Gastroesophageal sphincter (tissue), 4 donors: ENCODE data around the gene PCK1. TPM values are rescaled to one million over a fixed set of nuclear protein-coding genes. Genes with fewer than 3 reads are reported as not detected.

Source experiments
- ATAC-seq: fragments of 150-250 bp; one replicate; pipeline ENCODE4 v1.9.1; 2016; ENCODE audit warnings: mild to moderate bottlenecking, moderate library complexity
- H3K27ac ChIP-seq, 4 donors: fragments of 200-600 bp; sonication (generic) in 3 of 4; 1 replicate in 3 of 4; 2 replicates in 1 of 4; pipeline ENCODE4 v1.5.1; 2016 to 2019
- H3K27me3 ChIP-seq: fragments of 200-600 bp; sonication (generic); one replicate; pipeline ENCODE4 v1.5.1; 2019
- H3K36me3 ChIP-seq, 2 donors: fragments of 200-600 bp; sonication (generic); one replicate each; pipeline ENCODE4 v1.5.1; 2019; ENCODE audit warnings: control low read depth in 1 of 2
- H3K4me1 ChIP-seq, 3 donors: fragments of 200-600 bp; sonication (generic); 1 replicate in 2 of 3; 2 replicates in 1 of 3; pipeline ENCODE4 v1.5.1; 2016 to 2019; ENCODE audit warnings: control low read depth in 2 of 3
- H3K4me3 ChIP-seq, 2 donors: fragments of 200-600 bp; sonication (generic); one replicate each; pipeline ENCODE4 v1.5.1; 2019; ENCODE audit warnings: mild to moderate bottlenecking in 1 of 2, moderate library complexity in 1 of 2
- H3K9me3 ChIP-seq, 3 donors: fragments of 200-600 bp; sonication (generic); one replicate each; pipeline ENCODE4 v1.5.1; 2017 to 2019; ENCODE audit warnings: control low read depth in 2 of 3
- CTCF ChIP-seq, 4 experiments: fragments of 200-600 bp in 2 of 4; fragments of 450-650 bp in 2 of 4; sonication (generic) in 1 of 4; IDR thresholded peaks; one replicate each; pipeline ENCODE4 v1.5.1; 2017 to 2019; ENCODE audit warnings: antibody characterized with exemption in 4 of 4, mild to moderate bottlenecking in 2 of 4, moderate library complexity in 2 of 4
- EP300 ChIP-seq: sonication (generic); formaldehyde crosslinking; IDR thresholded peaks from one replicate; pipeline ENCODE4 v1.6.1; 2017; ENCODE audit warnings: antibody characterized with exemption, mild to moderate bottlenecking
- POLR2A ChIP-seq, 2 donors: fragments of 450-650 bp; IDR thresholded peaks; one replicate each; pipeline ENCODE4 v1.6.1; 2017; ENCODE audit warnings: antibody characterized with exemption in 2 of 2, mild to moderate bottlenecking in 2 of 2, moderate library complexity in 1 of 2
- POLR2AphosphoS5 ChIP-seq: sonication (generic); formaldehyde crosslinking; IDR thresholded peaks from one replicate; pipeline ENCODE4 v1.6.1; 2017; ENCODE audit warnings: antibody characterized with exemption
- WGBS, 2 donors: methylation state at CpG; one replicate each; pipeline ENCODE4 v1.1.5; 2018; ENCODE audit warnings: low coverage in 1 of 2; 5-methylcytosine and 5-hydroxymethylcytosine counted together
- total RNA-seq, 4 donors: library from RNA; depleted of rRNA; stranded (reverse); fragments of >200 nt; gene quantifications; one replicate each; pipeline ENCODE4 v1.1.0, GENCODE V29; 2016

PCK1 gene
- total RNA-seq, 4 donors from 2014 or later = 0.15 to 3.2 (median 0.23) TPM

DNA sequence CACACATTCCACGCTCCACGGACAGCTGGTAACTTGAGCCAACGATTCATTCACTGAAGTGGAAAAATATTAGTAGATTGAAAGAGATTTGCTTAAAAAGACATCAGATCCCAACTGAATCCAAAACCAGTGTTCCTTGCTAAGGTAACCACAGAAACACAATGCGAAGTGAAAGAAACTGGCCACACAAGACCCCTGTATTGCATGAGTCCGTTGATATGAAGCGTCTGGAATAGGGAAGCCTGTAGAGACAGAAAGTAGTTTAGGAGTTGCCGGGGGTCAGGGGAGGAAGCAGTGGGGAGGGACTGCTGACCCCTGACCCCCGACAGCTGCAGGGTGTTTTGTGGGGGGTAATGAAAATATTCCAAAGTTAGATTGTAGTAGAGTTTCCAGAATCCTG lies 10.0 kb downstream of the PCK1 start:
- 51 to 65% methylated on average over 7 to 8 of the region's 8 CpGs for WGBS, 2 donors
- no peak overlapping the region for H3K4me3 ChIP-seq
- H3K27me3 ChIP-seq = peaks cover 5% of the 10 kb centered on the region
- TF ChIP-seq CTCF (IDR thresholded peaks at IDR 0.05) (no peak), POLR2AphosphoS5 (no peak), EP300 (no peak), POLR2A (IDR thresholded peaks at IDR 0.05) (no peak)
- no peak for ATAC-seq
- no peaks in the 10 kb centered on the region for H3K36me3 ChIP-seq
- H3K4me1 ChIP-seq = no peaks in the 10 kb centered on the region
- no peak overlapping the region for H3K27ac ChIP-seq
- no peaks in the 10 kb centered on the region for H3K9me3 ChIP-seq

- Histone ChIP-seq H3K27ac (no peak overlapping the region), H3K36me3 (no peaks in the 10 kb centered on the region), H3K4me3 (no peak overlapping the region), H3K9me3 (no peaks in the 10 kb centered on the region), H3K4me1 (no peaks in the 10 kb centered on the region), H3K27me3 (peaks cover 5% of the 10 kb centered on the region)
- ATAC-seq = no peak
- TF ChIP-seq POLR2A (IDR thresholded peaks at IDR 0.05) (no peak), EP300 (no peak), POLR2AphosphoS5 (no peak), CTCF (IDR thresholded peaks at IDR 0.05) (no peak)
- 83 to 90% methylated on average over 1 to 2 of the region's 3 CpGs for WGBS, 2 donors
Observed at GRCh38 chr20:57571782-57572416, 11.0 kb downstream of the PCK1 start.

DNA sequence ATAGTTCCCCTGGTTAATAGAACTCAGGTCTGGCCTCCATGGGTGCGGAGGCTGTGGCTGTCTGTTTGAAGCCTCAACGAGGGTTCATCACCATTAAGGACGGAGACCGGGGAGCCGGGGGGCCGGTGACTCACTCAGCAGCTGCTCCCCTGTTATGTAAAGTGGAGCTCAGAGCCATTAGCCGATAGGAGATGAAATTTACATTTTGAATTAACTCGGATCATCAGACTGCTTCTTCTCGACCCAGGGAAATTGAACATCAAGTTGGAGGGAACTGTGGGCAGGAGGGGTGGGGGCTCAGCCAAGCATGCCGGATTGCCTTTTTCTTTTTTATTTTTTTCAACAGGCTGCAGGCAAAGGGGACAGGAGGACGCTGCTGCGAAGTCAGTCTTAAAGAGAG lies 12.3 kb downstream of the PCK1 start:
- H3K4me1 ChIP-seq = no peaks in the 10 kb centered on the region
- no peak for ATAC-seq
- WGBS, 2 donors = 41 to 76% methylated on average over 4 to 12 of the region's 12 CpGs
- H3K36me3 ChIP-seq = no peaks in the 10 kb centered on the region
- no peak overlapping the region for H3K4me3 ChIP-seq
- TF ChIP-seq POLR2AphosphoS5 (no peak), POLR2A (IDR thresholded peaks at IDR 0.05) (no peak), EP300 (no peak), CTCF (IDR thresholded peaks at IDR 0.05) (no peak)
- H3K9me3 ChIP-seq = no peaks in the 10 kb centered on the region
- no peak overlapping the region for H3K27ac ChIP-seq
- H3K27me3 ChIP-seq = peaks cover 8% of the 10 kb centered on the region

GRCh38 chr20:57573894-57574293 lies 13.0 kb downstream of the PCK1 start:
- no peaks in the 10 kb centered on the region for H3K36me3 ChIP-seq
- WGBS, 2 donors = 60% methylated on average over 1 of the region's 5 CpGs; no CpG with 5 or more reads in 1 of the 2 donors

More at GRCh38 chr20:57573894-57574293, 13.0 kb downstream of the PCK1 start:
- Histone ChIP-seq H3K4me3 (no peak overlapping the region), H3K27me3 (peaks cover 9% of the 10 kb centered on the region), H3K27ac (no peak overlapping the region), H3K4me1 (no peaks in the 10 kb centered on the region), H3K9me3 (no peaks in the 10 kb centered on the region)
- TF ChIP-seq EP300 (no peak), POLR2AphosphoS5 (no peak), POLR2A (IDR thresholded peaks at IDR 0.05) (no peak), CTCF (IDR thresholded peaks at IDR 0.05) (no peak)
- ATAC-seq = no peak
